GM12878 (cell line): ENCODE results near the gene METTL1. TPM values are rescaled to one million over a fixed set of nuclear protein-coding genes. Genes with fewer than 3 reads are reported as not detected.

ENCODE experiments used
- ATAC-seq: fragments of 200-7000 bp; cut with Tn5 transposase; 3 replicates; pipeline ENCODE4 v1.9.1; 2020; ENCODE audit warnings: mild to moderate bottlenecking, moderate library complexity
- BruUV-seq: library from RNA; stranded (reverse); fragments of 400-500 nt; replicated peaks from 2 replicates; lab custom pipeline; 2021; lab: Mats Ljungman, UMichigan
- CTCF ChIA-PET: fragments of 300-600 bp; sonication (Branson Sonifier 250); formaldehyde crosslinking; extraction: SDS; loops from one replicate; lab custom pipeline; 2021; ENCODE audit warnings: inconsistent platforms; lab: Yijun Ruan, JAX
- POLR2A ChIA-PET: fragments of 350-600 bp; formaldehyde crosslinking; extraction: SDS; loops from one replicate; lab custom pipeline; 2021; ENCODE audit warnings: inconsistent platforms; lab: Charles Lee
- RAD21 ChIA-PET: fragments of 300-600 bp; sonication (Branson Sonifier 250); formaldehyde crosslinking; loops from one replicate; lab custom pipeline; 2023; ENCODE audit warnings: antibody characterized with exemption; ENCODE audit not compliant: unreplicated experiment; lab: Charles Lee
- SMC1A ChIA-PET: fragments of 300-600 bp; sonication (Branson Sonifier 250); formaldehyde crosslinking; loops from one replicate; lab custom pipeline; 2023; ENCODE audit not compliant: unreplicated experiment, uncharacterized antibody; lab: Charles Lee
- DNase-seq: peaks from one replicate; pipeline ENCODE4 v3.0.0-alpha.2; 2011; ENCODE audit warnings: low read depth, low spot score
- FAIRE-seq: peaks from 3 replicates; lab custom pipeline; 2011; peaks lifted over from hg19 to GRCh38; lab: Jason Lieb, UNC
- H2AFZ ChIP-seq: 2 replicates; pipeline ENCODE4 v1.6.0; 2011; ENCODE audit warnings: low read depth, low read length, control low read depth; ENCODE audit not compliant: control insufficient read depth
- H3K27ac ChIP-seq: 2 replicates; pipeline ENCODE4 v1.5.1; 2011; ENCODE audit warnings: control low read depth; ENCODE audit not compliant: control insufficient read depth, insufficient read depth
- H3K27me3 ChIP-seq, 2 experiments: replicated peaks in 1 of 2; 2 replicates each; pipeline versions ENCODE4 v1.6.0 to v1.6.1; 2011; ENCODE audit warnings: low read length in 1 of 2; ENCODE audit not compliant: control insufficient read depth in 2 of 2, insufficient read depth in 2 of 2
- H3K36me3 ChIP-seq, 2 experiments: 2 replicates each; pipeline ENCODE4 v1.5.1; 2011; ENCODE audit warnings: low read length in 1 of 2; ENCODE audit not compliant: control insufficient read depth in 2 of 2, insufficient read depth in 2 of 2
- H3K4me1 ChIP-seq: 2 replicates; pipeline ENCODE4 v1.6.1; 2011; ENCODE audit warnings: mild to moderate bottlenecking, low read length, moderate library complexity, mixed read lengths; ENCODE audit not compliant: control insufficient read depth, insufficient read depth
- H3K4me2 ChIP-seq: 2 replicates; pipeline ENCODE4 v1.6.0; 2011; ENCODE audit warnings: control low read depth; ENCODE audit not compliant: control insufficient read depth, insufficient read depth
- H3K4me3 ChIP-seq: fragments of 200-600 bp; sonication (generic); 2 replicates; pipeline ENCODE4 v1.5.1; 2016
- H3K79me2 ChIP-seq: 2 replicates; pipeline ENCODE4 v1.6.0; 2011; ENCODE audit warnings: low read length; ENCODE audit not compliant: control insufficient read depth, insufficient read depth
- H3K9ac ChIP-seq: 2 replicates; pipeline ENCODE4 v1.8.0; 2011; ENCODE audit warnings: low read length, control low read depth, mixed read lengths; ENCODE audit not compliant: control insufficient read depth, insufficient read depth
- H3K9me3 ChIP-seq: replicated peaks from 3 replicates; pipeline ENCODE4 v1.5.1; 2011; ENCODE audit warnings: mild to moderate bottlenecking, low read length; ENCODE audit not compliant: control insufficient read depth, insufficient read depth
- H4K20me1 ChIP-seq: 2 replicates; pipeline ENCODE4 v1.6.0; 2011; ENCODE audit not compliant: control insufficient read depth, insufficient read depth
- CHD1 ChIP-seq: IDR thresholded peaks from 2 replicates; pipeline ENCODE4 v1.6.1; 2012; ENCODE audit warnings: low read depth, low read length, improper control_type of control experiment
- CUX1 ChIP-seq: IDR thresholded peaks from 2 replicates; pipeline ENCODE4 v1.6.1; 2012; ENCODE audit warnings: improper control_type of control experiment, low read depth, low read length; ENCODE audit not compliant: insufficient replicate concordance
- HCFC1 ChIP-seq: fragments of 150-350 bp; IDR thresholded peaks from 2 replicates; pipeline ENCODE4 v1.6.1; 2014; ENCODE audit warnings: low read length
- JUNB ChIP-seq: IDR thresholded peaks from 2 replicates; pipeline ENCODE4 v1.6.1; 2016; ENCODE audit warnings: antibody characterized with exemption, mild to moderate bottlenecking
- MXI1 ChIP-seq: fragments of 150-350 bp; IDR thresholded peaks from 2 replicates; pipeline ENCODE4 v1.6.1; 2011; ENCODE audit warnings: low read depth, mild to moderate bottlenecking, inconsistent platforms, low read length, improper control_type of control experiment
- NBN ChIP-seq: fragments of 450-650 bp; IDR thresholded peaks from 2 replicates; pipeline ENCODE4 v1.6.1; 2016
- NR2C1 ChIP-seq: fragments of 450-650 bp; IDR thresholded peaks from 2 replicates; pipeline ENCODE4 v1.6.1; 2017; ENCODE audit warnings: antibody characterized with exemption, mild to moderate bottlenecking, moderate library complexity
- NR2C2 ChIP-seq: IDR thresholded peaks from 2 replicates; pipeline ENCODE4 v1.6.1; 2011; ENCODE audit warnings: borderline replicate concordance, low read depth; ENCODE audit not compliant: control insufficient read depth, insufficient read length
- PML ChIP-seq: IDR thresholded peaks from 2 replicates; pipeline ENCODE4 v1.6.1; 2012; ENCODE audit warnings: low read length, inconsistent platforms
- SIN3A ChIP-seq: IDR thresholded peaks from 2 replicates; pipeline ENCODE4 v1.6.1; 2012; ENCODE audit warnings: low read depth, low read length, improper control_type of control experiment
- ZNF274 ChIP-seq: IDR thresholded peaks from one replicate; pipeline ENCODE4 v1.8.0; 2011; ENCODE audit not compliant: insufficient read length, insufficient read depth
- WGBS: methylation state at CpG from one replicate; pipeline ENCODE4 v1.1.6; 2016; ENCODE audit warnings: low lambda C conversion rate; ENCODE audit not compliant: insufficient replicate concordance, insufficient coverage; ENCODE audit errors: missing lambda C conversion rate; 5-methylcytosine and 5-hydroxymethylcytosine counted together
- in situ Hi-C: fragments of 300-500 bp; cut with MboI; formaldehyde crosslinking; loops from 9 replicates; pipeline ENCODE4 v1.14.3; 2018; ENCODE audit warnings: mixed read lengths
- intact Hi-C: fragments of 100-400 bp; cut with micrococcal nuclease; formaldehyde crosslinking; loops from one replicate; pipeline ENCODE4 v1.14.2; 2022; ENCODE audit not compliant: unreplicated experiment
- polyA plus RNA-seq, 11 experiments: library from polyadenylated mRNA; depleted of rRNA in 4 of 11; unstranded in 6 of 11; stranded (reverse) in 5 of 11; fragments of >200 nt; fragmentation: Nextera tagmentation in 4 of 11; fragmentation: Illumina TruSeq in 1 of 11; extraction: Ambion mirVana in 4 of 11; extraction: Trizol in 1 of 11; gene quantifications; 1 replicate in 1 of 11; 2 replicates in 10 of 11; pipeline versions ENCODE4 v1.2.1 to v1.2.3, GENCODE V29; 2011 to 2016; ENCODE audit warnings: inconsistent platforms in 2 of 11, missing spikeins in 2 of 11, low read depth in 1 of 11
- total RNA-seq, 4 experiments: library from RNA; depleted of rRNA in 3 of 4; stranded (reverse); fragments of >200 nt in 3 of 4; fragmentation: Illumina TruSeq in 1 of 4; extraction: Trizol in 1 of 4; gene quantifications; 2 replicates each; pipeline versions ENCODE4 v1.2.1 to v1.2.3, GENCODE V29; 2013 to 2021

The METTL1 gene
- total and polyA plus RNA-seq, 10 of the 15 experiments (the other 5 are each of a cell fraction or from before 2014, with no cell fraction given): 11.3 to 44.3 (median 30.6) TPM

DNA sequence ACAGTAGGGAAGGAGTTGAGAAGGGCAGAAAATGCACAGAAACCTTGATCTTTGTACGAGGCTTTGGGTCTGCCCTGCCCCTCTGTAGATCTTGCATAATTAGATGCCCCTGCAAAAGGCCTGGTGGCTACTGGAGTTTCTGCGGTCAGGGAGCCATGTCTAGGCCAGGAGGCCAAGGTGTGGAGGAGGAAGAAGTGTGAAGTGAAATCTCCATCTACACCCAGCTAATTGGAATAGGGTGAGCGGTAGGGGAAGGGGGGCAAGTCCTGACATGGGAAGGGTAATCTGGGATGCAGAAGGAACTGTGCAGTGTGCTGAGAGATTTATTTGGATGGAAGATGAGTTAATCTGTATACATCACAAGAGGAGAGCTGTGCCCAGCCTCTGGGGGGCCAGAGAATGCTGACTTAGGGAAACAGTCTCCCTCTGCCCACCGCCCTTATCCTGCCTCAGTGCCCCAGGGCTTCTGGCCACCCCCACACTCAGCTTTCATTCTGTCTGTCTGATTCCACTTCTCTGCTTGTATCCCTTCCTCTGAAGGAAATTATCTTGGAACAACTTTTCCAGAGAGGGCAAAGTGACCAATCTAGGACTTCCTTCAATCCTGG, 10.4 kb downstream of the METTL1 start:
- Histone ChIP-seq H3K27me3 (peaks cover 11 to 23% of the 10 kb centered on the region in 2 experiments; a peak in 3 of 4 replicates), H3K79me2 (no peaks in the 10 kb centered on the region), H2AFZ (no peak overlapping the region), H3K9me3 (no peaks in the 10 kb centered on the region; the same call in 2 of the 3 replicates), H3K4me2 (no peak overlapping the region), H3K9ac (no peak overlapping the region), H3K4me1 (peaks cover 27% of the 10 kb centered on the region), H3K36me3 (peaks cover 0 to 3% of the 10 kb centered on the region in 2 experiments; a peak in 2 of 4 replicates), H4K20me1 (no peaks in the 10 kb centered on the region; the same call in 1 of the 2 replicates), H3K4me3 (no peak overlapping the region), H3K27ac (no peak overlapping the region)
- FAIRE-seq: no peak
- intact Hi-C loops: no loop called here
- ChIA-PET POLR2A (no interaction called here), SMC1A (no interaction called here), CTCF (interaction anchor here (0.5 kb wide), 1 partner anchor 172 kb away, joined by 3 read pairs; no protein-coding TSS in a partner anchor), RAD21 (no interaction called here)
- in situ Hi-C loops: no loop called here
- ATAC-seq: no peak
- TF ChIP-seq ZNF274 (no peak), NR2C1 (no peak), PML (no peak), MXI1 (no peak), SIN3A (no peak), NBN (no peak), NR2C2 (no peak), JUNB (no peak), CUX1 (no peak), HCFC1 (no peak), CHD1 (no peak)
- 79% methylated on average over 4 of the region's 4 CpGs for WGBS
- no TSS peak for BruUV-seq
- no peak for DNase-seq
